Calu3 (cell line): Measurements from ENCODE around the gene APPL1. TPM values are rescaled to one million over a fixed set of nuclear protein-coding genes. Genes with fewer than 3 reads are reported as not detected.
"Not testable (repeated sequence)": the region's sequence is repeated elsewhere in the genome, so short reads cannot be mapped to it uniquely, and the experiment has no call there.

Experiments
- BruUV-seq: library from RNA; stranded (reverse); fragments of 400-500 nt; replicated peaks from 2 replicates; lab custom pipeline; 2021; lab: Mats Ljungman, UMichigan
- CTCF ChIA-PET: fragments of 300-600 bp; sonication (Branson Sonifier 250); formaldehyde crosslinking; loops from one replicate; lab custom pipeline; 2022; ENCODE audit warnings: antibody characterized with exemption; lab: Charles Lee
- DNase-seq: peaks from one replicate; pipeline ENCODE4 v3.0.0; 2022
- H3K27ac Mint-ChIP-seq: one replicate; pipeline ENCODE4 v1.8.0; 2022; ENCODE audit warnings: mixed read lengths; ENCODE audit not compliant: unreplicated experiment
- H3K27me3 Mint-ChIP-seq: one replicate; pipeline ENCODE4 v1.8.0; 2022; ENCODE audit warnings: mixed read lengths; ENCODE audit not compliant: unreplicated experiment
- H3K36me3 Mint-ChIP-seq: one replicate; pipeline ENCODE4 v1.8.0; 2022; ENCODE audit warnings: mild to moderate bottlenecking, moderate library complexity, mixed read lengths; ENCODE audit not compliant: insufficient read depth, unreplicated experiment
- H3K4me1 Mint-ChIP-seq: one replicate; pipeline ENCODE4 v1.8.0; 2022; ENCODE audit warnings: mild to moderate bottlenecking, low read depth, mixed read lengths; ENCODE audit not compliant: unreplicated experiment
- H3K4me3 Mint-ChIP-seq: one replicate; pipeline ENCODE4 v1.8.0; 2022; ENCODE audit warnings: mild to moderate bottlenecking, low read depth, moderate library complexity, mixed read lengths; ENCODE audit not compliant: unreplicated experiment
- H3K9me3 Mint-ChIP-seq: one replicate; pipeline ENCODE4 v1.8.0; 2022; ENCODE audit warnings: low read depth, mixed read lengths; ENCODE audit not compliant: unreplicated experiment
- CTCF ChIP-seq: fragments of 200-600 bp; IDR thresholded peaks from one replicate; pipeline ENCODE4 v1.8.0; 2022; ENCODE audit warnings: antibody characterized with exemption; ENCODE audit not compliant: unreplicated experiment
- intact Hi-C: fragments of 100-400 bp; cut with micrococcal nuclease; formaldehyde crosslinking; loops from one replicate; pipeline ENCODE4 v1.10.0; 2022; ENCODE audit not compliant: unreplicated experiment
- total RNA-seq: library from RNA; stranded (reverse); gene quantifications from 2 replicates; pipeline ENCODE4 v1.2.3, GENCODE V29; 2022

The APPL1 gene
- total RNA-seq, 1 experiment from 2014 or later = 31.9 TPM

GRCh38 chr3:57292159-57292896 is 64.8 kb downstream of the APPL1 start, which contains the start of gene ASB14:
Gene ASB14, minus strand, starts transcription at chr3:57292685. Its CDS starts 652 bp downstream, at chr3:57292033.
- no peaks in the 10 kb centered on the region for H3K36me3 Mint-ChIP-seq
- H3K27ac Mint-ChIP-seq = no peak within 1 kb of the TSS
- intact Hi-C loops = no loop called here
- no peak for TF ChIP-seq CTCF
- H3K9me3 Mint-ChIP-seq = no peaks in the 10 kb centered on the region
- DNase-seq = no peak
- no peaks in the 10 kb centered on the region for H3K4me1 Mint-ChIP-seq
- H3K4me3 Mint-ChIP-seq = no peak within 1 kb of the TSS
- H3K27me3 Mint-ChIP-seq = no peaks in the 10 kb centered on the region
- no TSS peak for BruUV-seq
- CTCF ChIA-PET = no interaction called here

- Mint-ChIP-seq H3K4me1 (peaks cover 5% of the 10 kb centered on the region), H3K9me3 (no peaks in the 10 kb centered on the region), H3K36me3 (no peaks in the 10 kb centered on the region), H3K27ac (no peak overlapping the region), H3K4me3 (no peak overlapping the region), H3K27me3 (no peaks in the 10 kb centered on the region)
- TF ChIP-seq CTCF = no peak
- no peak for DNase-seq
- BruUV-seq = no TSS peak
- intact Hi-C loops = no loop called here
- CTCF ChIA-PET = no interaction called here
These were observed 65.5 kb downstream of the APPL1 start for GRCh38 chr3:57292897-57293526.

- Mint-ChIP-seq H3K4me1 (peaks cover 15% of the 10 kb centered on the region), H3K27ac (no peak overlapping the region), H3K27me3 (no peaks in the 10 kb centered on the region), H3K4me3 (no peak overlapping the region), H3K9me3 (no peaks in the 10 kb centered on the region), H3K36me3 (no peaks in the 10 kb centered on the region)
- CTCF ChIA-PET = no interaction called here
- DNase-seq = peak; percentile 67
- TF ChIP-seq CTCF = no peak
- intact Hi-C loops = no loop called here
- no TSS peak for BruUV-seq
These were observed 70.5 kb downstream of the APPL1 start for GRCh38 chr3:57298041-57298440.

- BruUV-seq, H3K4me3 Mint-ChIP-seq, H3K36me3 Mint-ChIP-seq, H3K27ac Mint-ChIP-seq, H3K9me3 Mint-ChIP-seq, DNase-seq, H3K27me3 Mint-ChIP-seq, H3K4me1 Mint-ChIP-seq, intact Hi-C loops: not testable (repeated sequence)
- CTCF ChIA-PET = interaction anchor here (0.6 kb wide), 1 partner anchor 1327 kb away, joined by 3 read pairs; no protein-coding TSS in a partner anchor
These were observed 76.0 kb downstream of the APPL1 start for GRCh38 chr3:57303520-57303919.
